GM19328 (cell line): ENCODE data around the gene CTIF.

Experiments used
- ATAC-seq: cut with Tn5 transposase; IDR thresholded peaks from one replicate; pipeline ENCODE4 v1.9.1; 2021; ENCODE audit warnings: mild to moderate bottlenecking, moderate library complexity; ENCODE audit not compliant: unreplicated experiment

The CTIF gene

DNA sequence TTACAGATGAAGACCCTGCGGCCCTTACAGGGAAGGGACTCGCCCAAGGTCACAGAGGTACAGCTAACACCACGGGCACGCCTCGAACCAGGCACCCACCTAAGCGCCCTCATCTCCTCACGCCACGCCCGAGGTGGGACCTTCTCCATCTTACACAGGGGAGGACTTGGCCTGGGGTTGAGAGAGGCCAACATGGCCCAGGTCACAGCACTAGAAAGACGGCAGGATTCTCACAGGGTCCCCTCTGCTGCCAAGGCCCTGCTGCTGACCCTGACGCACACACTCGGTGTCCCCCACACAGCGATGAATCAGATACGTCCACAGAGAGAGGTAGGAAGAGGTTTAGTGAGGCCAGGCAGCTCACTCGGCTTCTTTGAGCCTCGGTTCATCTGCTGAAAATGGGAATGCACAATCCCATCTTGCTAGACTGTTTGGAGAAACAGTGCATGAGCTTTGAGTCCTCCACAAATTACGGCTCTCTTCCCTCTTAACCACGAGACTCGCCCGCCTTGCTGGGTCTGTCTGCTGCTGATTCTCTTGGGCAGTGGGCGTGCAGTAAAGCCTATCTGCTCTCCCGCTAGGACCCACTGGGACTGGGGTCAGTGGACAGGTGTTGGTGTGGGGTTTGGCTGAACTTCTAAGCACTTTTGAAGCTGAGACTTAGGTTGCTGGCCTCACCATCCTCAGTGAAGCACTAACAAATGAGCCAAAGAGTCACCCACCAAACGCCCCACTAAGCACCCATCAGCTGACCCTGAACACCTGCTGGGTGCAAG lies 332.7 kb downstream of the CTIF start:
- no peak for ATAC-seq

DNA sequence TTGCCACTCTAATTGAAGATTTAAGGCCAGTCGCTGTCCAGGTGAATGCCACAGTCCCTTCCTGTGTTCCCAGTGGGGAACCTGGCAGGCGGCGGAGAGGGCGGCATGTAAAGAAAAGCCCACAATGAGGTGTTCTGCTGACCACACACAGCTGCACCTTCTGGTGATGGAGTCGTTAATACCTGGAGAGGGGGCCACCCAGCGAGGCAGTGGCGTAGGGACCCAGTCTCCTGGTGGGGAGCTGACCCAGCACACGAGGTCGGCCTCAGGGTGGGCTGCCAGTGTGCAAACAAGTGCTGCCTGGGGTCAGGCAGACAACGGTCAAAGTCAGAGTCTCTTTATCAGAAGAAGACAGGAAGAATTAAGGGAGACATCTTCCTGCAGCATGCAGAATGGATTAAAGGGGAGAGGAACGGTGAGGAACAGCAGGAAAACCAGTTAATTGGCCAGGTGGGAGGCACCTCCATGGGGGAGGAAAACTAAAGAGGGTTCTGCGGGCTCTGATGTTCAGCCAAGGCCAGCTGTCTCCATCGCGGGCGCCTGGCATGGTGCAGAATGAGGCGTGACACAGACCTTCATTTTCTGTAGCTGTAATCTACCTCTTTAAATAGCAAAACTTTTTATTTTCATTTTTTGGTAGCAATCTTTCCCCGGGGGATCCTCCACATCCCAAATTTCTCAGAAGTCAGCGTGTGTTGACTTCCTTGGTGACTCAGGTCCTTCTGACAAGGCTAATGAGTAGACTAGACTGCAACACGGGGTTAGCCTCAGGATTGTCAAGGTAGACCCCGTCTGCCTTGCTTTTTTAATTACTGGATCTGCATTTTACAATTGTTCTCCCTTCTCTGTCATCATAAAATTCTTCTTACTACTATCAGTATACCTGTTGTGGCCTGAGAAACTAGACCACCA lies 333.7 kb downstream of the CTIF start:
- no peak for ATAC-seq

DNA sequence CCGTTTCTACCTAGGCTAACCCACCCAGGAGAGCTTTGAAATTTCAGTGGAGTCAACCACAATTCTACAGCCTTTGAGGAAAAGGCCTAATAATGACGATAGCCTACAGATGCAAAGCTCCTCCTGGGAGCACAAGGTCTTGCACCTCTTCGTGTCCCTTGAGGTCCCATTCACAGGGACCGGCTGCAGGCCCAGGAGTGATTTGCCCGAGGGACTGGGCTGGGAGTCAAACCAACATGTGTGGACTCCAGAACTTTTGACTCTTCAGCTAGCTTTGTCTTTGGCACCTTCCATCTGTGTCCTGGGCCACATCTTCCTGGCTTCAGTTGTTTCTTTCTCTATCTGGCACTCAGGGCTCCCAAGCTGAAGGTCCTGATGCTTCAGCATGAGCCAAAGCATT lies 335.4 kb downstream of the CTIF start:
- no peak for ATAC-seq

DNA sequence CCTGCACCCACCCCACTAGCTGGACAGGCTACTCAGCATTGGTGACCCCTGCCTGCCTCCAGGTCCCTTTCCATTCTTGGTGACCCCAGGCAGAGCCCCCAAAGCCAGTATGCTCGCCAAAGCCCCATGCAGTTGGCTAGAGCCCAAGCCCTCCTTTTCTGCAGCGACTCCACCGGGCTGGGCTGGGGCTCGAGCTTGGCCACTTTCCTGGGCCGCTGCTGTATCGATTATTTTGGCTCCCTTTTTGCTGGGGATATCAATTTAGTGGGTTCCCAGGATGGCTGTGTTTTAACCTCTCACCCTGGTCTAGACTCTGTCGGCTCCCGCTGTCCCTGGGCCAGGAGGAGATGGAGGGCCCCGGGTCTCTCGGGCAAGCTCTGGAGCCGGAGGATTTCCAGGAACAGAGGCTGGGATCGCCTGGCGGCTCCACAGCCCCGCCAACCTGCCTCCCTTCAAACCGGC lies 335.9 kb downstream of the CTIF start:
- ATAC-seq = no peak

DNA sequence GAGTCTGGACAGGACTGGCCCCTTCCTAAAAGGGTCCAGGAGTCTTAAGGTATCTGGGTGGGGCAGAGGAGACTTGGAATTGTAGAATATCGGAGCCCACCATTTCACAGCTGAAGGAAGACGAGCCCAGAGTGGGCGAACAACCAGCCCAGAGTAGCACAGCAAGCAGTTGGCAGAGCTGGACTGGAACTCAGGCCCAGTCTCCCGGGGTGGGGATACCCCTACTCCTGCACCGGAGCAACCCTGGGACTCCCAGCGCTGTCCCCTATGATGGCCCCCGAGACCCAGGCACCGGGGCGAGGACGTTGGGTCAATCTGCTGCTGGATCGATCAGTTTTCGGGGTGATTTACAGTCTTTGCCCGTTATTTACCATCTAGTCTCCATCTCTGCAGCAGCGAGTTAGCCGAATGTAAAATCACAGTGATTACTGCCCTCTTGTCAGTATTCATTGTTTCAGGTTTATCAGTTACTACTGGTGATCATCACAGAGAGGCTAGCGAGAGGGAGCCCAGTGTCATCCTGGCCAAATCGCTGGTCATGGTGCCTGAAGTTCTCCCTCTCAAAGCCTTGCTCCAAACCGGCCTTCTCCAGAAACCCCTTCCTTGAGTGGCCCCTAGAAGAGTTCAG lies 336.6 kb downstream of the CTIF start:
- no peak for ATAC-seq

DNA sequence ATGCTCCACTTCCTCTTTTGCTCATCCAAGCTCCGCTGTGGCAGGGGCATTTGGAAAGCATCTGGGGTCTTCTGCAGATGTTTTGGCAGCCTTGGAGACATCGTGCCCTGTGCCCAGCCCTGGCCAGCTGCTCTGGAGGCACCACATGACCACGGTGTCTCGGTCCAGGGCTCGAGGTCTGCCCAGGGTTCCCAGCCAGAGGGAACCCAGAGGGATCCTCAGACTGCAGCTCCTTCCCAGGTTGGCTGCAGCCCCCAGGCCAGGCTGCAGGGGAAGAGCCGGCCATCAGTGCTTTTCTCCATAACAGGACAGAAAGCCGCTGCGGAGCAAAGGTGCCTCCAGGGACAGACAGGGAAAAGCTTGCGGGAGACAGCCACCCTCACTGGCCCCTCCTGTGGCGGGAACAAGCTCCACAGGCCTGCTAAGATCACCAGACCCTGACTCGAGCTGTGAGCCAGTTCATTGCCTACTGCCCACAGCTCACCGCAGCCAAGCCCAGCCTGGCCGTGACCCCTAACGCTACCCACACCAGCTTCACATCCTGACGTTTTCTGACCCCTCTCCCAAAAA lies 337.2 kb downstream of the CTIF start:
- ATAC-seq = no peak

DNA sequence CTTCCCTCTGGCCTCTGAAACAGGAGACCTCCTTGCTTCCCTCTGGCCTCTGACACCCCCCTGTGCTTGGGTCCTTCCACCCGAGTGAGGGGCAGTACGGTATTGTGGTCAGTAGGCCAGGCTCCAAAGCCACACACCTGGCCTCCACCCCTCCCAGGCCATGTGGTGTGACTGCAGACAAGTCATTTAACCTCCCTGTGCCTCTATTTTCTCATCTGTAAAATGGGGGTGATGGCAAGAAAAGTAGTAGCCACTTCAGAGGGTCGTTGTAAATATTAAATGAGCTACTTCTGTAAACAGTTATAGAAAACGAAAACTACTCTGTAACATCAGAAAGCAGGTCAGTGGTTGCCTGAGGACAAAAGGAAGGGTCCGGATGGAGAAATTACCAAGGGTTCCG lies 337.8 kb downstream of the CTIF start:
- ATAC-seq = no peak

DNA sequence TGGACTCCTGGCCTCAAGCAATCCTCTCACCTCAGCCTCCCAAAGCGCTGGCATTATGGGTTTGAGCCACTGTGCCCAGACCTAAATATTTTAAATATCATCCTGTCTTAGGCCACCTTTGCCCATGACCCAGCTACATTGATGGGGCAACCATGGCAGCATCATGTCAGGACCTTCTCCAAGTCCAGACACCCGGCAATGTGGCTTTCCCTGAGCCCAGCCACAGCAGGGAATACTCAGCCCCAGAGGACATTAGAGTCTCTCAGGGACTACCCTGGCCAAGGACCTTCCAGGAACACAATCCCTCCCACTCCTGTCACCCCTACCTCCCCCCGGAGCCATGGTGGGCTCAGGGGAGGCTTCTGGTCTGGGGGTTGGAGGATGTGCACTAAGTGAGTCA lies 339.1 kb downstream of the CTIF start:
- no peak for ATAC-seq

DNA sequence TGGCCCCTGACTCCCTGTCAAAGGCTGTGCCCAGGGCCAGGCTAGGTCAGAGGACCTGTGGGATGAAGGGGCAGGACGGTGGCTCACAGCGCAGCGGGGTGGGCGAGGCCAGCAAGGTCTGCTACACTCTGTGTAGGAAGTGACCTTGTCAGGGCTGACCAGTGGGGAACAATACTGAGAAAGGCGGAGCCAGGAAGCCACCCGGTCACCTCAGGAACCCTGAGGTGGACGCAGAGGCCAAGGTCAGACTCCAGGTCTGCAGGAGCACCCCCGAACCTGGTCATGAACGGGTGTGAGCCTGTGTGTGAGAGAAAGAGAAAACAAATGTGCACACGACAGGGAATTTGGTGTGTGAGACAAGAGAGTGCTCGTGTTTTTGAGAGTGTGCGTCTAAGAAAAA lies 339.6 kb downstream of the CTIF start:
- no peak for ATAC-seq

DNA sequence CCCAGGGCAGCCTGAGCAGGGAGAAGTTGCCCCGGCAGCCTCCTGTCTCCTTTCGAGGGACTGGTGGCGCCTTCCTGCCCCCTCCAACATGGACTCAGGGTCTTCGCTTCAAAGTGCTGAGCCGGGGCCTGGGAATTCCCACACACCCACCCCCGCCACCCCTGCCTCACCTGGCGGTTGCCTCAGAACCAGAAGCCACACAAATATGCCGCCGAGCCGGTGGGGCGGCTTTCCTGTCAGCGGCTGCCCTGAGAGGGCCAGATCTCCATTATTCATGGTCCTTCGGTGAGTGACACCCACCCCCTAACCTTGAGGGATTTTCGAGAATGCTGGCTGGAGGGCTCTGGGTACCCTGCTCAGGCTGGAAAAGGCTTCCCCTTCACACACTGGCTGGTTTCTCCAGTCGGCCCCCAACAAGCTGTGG lies 340.2 kb downstream of the CTIF start:
- ATAC-seq = no peak

DNA sequence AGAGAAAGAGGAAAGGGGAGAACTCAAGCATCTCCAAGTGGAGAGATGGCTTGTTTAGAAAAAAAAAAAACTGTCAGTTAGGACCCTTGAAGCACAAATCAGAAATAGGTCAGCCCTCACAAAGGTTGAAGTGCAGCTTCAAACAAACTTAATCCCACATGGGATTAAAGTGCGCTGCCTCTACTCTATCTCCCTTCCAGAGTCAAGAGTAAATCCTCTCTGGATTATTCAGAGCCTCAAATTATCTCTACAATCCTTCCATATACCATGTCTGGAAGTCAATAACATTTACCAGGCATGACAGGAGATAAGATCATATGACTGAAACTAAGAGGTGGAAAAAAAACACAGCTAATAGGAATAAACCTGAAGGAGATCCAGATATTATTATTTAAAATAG lies 342.1 kb downstream of the CTIF start:
- ATAC-seq = no peak

DNA sequence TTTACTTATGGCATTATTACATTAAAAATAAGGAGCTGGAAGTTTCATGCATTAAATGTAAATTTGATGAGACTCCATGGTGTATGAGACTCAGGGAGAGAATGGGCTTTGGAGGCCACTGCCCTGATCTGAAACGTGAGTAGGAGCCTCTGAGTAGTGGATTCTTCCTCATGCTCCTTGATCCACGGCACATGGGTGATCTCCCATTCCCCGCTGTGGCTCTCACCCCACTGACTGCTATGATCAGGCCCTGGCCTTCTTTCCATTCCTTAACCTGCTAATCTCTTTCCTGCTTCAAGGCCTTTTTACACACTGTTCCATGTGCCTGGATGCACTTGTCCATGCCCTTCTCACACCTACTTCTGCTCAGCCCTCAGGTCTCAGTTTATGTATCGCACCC lies 343.5 kb downstream of the CTIF start:
- no peak for ATAC-seq

DNA sequence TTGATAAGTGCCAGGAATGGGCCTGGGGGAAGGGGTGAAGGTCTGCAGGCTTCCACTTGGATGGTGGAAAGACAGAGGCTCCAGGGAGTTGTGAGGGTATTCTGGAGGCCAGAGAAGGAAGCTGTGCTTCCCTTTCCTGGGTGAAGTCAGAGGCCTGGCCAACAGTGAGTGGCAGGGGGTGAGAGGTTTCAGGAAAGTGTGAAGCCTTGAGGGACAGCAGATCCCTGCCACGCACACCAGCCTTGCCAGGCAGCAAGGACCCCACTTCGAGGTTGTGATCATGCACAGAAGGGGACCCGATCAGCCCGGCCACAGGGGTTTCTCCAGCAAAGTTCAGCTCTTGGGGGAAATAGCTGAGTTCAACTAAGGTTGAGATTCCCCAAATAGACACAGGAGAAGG lies 345.5 kb downstream of the CTIF start:
- ATAC-seq = no peak

DNA sequence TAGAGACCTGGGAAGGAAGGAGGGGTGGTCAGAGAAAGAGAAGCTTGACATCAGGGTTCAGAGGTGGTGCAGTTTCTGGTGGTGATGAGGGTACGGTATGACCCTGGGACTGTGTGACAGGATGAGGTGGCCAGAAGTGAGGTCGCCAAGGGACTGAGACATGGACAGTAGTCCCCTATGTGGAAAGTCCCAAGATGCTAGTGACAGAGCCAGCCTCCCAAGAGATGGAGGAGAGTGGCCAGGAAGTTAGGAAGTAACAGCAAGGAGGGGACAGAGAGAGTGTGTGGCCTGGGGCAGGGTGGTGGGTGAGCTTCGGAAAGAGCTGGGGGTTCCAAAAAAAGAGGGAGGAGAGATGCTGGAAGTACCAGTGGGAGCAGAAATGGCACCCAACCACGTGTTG lies 345.9 kb downstream of the CTIF start:
- ATAC-seq = no peak

DNA sequence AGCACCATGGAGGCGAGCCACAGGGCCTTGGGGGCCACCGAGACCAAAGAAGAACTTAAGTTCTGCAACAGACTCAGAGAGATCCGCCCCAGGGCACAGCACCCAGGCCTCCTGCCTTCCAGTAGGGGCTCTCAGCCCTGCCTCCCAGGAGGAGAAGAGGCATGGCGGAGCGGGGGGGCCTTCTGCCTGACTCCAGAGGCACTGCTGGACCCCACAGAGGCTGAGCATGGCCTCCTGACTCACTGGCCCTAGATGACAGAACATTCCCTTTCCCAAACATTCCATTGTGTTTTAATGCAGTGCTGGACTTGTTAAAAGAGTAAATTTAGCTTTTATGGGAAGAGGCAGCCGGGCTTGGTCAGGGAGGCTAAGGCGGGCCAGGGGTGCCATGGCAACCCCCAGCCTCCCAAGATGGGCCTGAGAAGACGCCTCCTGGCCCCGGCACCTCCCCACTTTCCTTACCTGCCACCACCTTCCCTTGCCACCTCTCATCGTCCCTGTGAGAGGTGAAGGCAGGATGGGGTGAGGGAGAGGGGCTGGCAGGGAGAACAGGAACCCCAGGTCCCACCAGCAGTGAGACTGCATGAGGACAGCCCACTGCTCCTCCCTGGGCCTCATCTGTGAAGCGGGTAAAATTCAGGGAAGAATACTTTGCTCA lies 346.6 kb downstream of the CTIF start:
- ATAC-seq = no peak

DNA sequence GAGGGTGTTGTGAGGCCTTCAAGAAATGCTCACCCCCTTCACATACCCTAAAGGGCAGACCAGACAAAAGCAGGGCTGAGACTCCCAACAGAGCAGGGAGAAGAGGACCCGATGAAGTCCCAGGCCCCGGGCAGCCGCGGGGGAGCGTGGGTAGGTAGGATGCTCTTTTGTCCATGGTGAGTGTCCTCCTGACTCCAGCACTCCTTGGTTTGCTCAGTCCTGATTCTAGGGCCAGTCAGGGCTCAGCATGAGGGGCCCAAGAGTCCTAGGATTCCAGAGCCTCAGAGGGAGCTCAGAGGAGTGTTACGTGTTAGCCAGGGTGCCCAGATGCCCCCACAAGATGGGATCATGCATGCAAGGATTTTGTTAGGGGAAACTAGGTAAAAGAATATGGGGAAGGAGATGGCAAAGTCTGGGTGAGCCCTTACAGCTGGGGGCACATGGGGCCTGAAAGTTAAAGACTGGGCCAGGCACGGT lies 347.1 kb downstream of the CTIF start:
- no peak for ATAC-seq

DNA sequence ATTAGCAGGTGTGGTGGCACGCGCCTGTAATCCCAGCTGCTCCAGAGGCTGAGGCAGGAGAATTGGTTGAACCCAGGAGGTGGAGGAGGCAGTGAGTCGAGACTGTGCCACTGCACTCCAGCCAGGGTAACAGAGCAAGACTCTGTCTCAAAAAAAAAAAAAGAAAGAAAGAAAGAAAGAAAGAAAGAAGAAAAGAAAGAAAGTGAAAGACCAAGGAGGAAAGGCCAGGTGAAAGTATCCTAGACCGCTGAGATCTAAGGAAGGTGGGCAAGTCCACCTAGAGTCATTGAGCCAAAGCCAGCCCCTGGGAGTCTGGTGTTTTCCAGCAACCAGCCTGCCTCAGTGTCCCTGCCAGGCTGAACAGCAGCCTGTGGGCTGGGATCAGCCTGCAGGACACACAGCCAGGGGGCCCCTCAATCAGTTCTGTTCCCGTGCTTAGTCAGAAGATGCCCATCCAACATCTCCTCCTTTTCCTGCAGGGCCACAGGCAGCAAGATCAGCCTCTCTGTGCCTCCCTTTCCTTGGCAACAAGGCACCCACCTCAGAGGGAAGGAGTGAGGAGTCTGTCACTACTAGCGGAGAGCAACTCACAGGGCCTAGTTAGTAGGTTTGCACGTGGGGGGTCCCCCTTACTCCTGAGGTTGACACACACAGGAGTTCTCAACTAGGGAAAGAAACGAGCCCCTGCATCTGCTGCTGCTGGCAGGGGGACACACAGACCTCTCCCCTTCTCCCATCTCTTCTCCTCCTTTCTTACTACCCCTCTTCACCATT lies 347.9 kb downstream of the CTIF start:
- no peak for ATAC-seq

DNA sequence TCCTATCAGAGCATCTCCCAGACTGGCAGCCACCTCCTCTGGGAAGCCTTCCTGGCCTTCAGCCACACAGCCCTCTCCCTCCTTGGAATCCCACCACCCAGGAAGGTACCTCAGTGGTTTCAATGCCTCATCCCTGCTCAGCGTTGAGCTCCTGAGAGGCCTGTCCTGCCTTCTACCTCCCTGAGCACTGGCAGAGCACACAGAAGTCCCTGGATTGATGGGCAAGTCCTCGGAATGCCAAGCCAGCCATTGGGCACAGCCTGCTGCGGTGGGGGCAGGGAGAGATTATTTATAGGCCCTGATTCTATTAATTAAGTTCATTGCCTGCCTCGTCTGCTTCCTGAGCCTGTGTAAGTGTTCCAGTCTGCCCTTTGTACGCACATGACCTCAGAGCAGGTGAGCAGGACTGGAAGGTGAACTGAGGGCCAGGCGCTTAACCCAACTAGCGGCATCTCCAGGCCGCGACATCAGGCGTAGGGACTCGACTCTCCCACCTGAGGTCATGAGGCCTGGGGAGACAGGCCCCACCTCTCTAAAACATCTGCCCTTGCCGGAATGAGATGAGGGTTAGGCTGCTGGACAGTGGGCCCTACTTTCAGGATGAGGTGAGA lies 348.6 kb downstream of the CTIF start:
- no peak for ATAC-seq
